ENCODE measurements around the gene RIC3.

RIC3 gene

GRCh38 chr11:8068605-8069221 lies 100.1 kb downstream of the RIC3 start:
- no peaks in the 10 kb centered on the region for H4K20me1 ChIP-seq (ENCODE audit: insufficient read depth, low read length)
- no peaks in the 10 kb centered on the region for H3K9me3 ChIP-seq (replicated peaks; ENCODE audit: insufficient read depth, low read length)
- H3K4me3 ChIP-seq (ENCODE audit: low read length), result no peak overlapping the region
- H3K4me2 ChIP-seq (ENCODE audit: low read depth, low read length), result no peak overlapping the region
- TF ChIP-seq EZH2phosphoT487 (IDR thresholded peaks at IDR 0.05; ENCODE audit: low read length), result no peak
- no peak for TF ChIP-seq CTCF (IDR thresholded peaks at IDR 0.05; ENCODE audit: low read length)
- no peak for TF ChIP-seq EZH2 (optimal IDR thresholded peaks at IDR 0.05; ENCODE audit: low read depth, low read length)
- H3F3A ChIP-seq (ENCODE audit: insufficient read depth, low read length), result no peaks in the 10 kb centered on the region
- DNase-seq, result no peak
- H3K36me3 ChIP-seq (replicated peaks; ENCODE audit: insufficient read depth, low read length), result no peaks in the 10 kb centered on the region
- H3K27ac ChIP-seq (ENCODE audit: low read length), result no peak overlapping the region
- H3K4me1 ChIP-seq (ENCODE audit: low read length), result no peaks in the 10 kb centered on the region
- H3K79me2 ChIP-seq (ENCODE audit: low read length), result no peaks in the 10 kb centered on the region
- H3K9ac ChIP-seq (ENCODE audit: low read length), result no peak overlapping the region
- H2AFZ ChIP-seq (ENCODE audit: low read length), result no peak overlapping the region
- H3K27me3 ChIP-seq (replicated peaks; ENCODE audit: insufficient read depth, low read length), result no peaks in the 10 kb centered on the region
- no peaks in the 10 kb centered on the region for H3K9me2 ChIP-seq (replicated peaks; ENCODE audit: insufficient read depth, low read length)

GRCh38 chr11:8067929-8068575 lies 100.8 kb downstream of the RIC3 start:
- no peaks in the 10 kb centered on the region for H3K4me1 ChIP-seq (ENCODE audit: low read length)
- no peaks in the 10 kb centered on the region for H3K79me2 ChIP-seq (ENCODE audit: low read length)
- H3K4me3 ChIP-seq (ENCODE audit: low read length), result no peak overlapping the region
- H3K4me2 ChIP-seq (ENCODE audit: low read depth, low read length), result no peak overlapping the region
- H3K27ac ChIP-seq (ENCODE audit: low read length), result no peak overlapping the region
- no peak overlapping the region for H2AFZ ChIP-seq (ENCODE audit: low read length)
- TF ChIP-seq EZH2 (optimal IDR thresholded peaks at IDR 0.05; ENCODE audit: low read depth, low read length) (no peak), CTCF (IDR thresholded peaks at IDR 0.05; ENCODE audit: low read length) (no peak), EZH2phosphoT487 (IDR thresholded peaks at IDR 0.05; ENCODE audit: low read length) (no peak)
- no peak for DNase-seq
- H3F3A ChIP-seq (ENCODE audit: insufficient read depth, low read length), result no peaks in the 10 kb centered on the region
- H3K9ac ChIP-seq (ENCODE audit: low read length), result no peak overlapping the region
- H3K9me2 ChIP-seq (replicated peaks; ENCODE audit: insufficient read depth, low read length), result no peaks in the 10 kb centered on the region
- no peaks in the 10 kb centered on the region for H3K36me3 ChIP-seq (replicated peaks; ENCODE audit: insufficient read depth, low read length)
- no peaks in the 10 kb centered on the region for H4K20me1 ChIP-seq (ENCODE audit: insufficient read depth, low read length)
- no peaks in the 10 kb centered on the region for H3K27me3 ChIP-seq (replicated peaks; ENCODE audit: insufficient read depth, low read length)
- no peaks in the 10 kb centered on the region for H3K9me3 ChIP-seq (replicated peaks; ENCODE audit: insufficient read depth, low read length)

- H3K4me1 ChIP-seq (ENCODE audit: low read length), result no peaks in the 10 kb centered on the region
- H4K20me1 ChIP-seq (ENCODE audit: insufficient read depth, low read length), result no peaks in the 10 kb centered on the region
- H3K79me2 ChIP-seq (ENCODE audit: low read length), result no peaks in the 10 kb centered on the region
- H3K4me2 ChIP-seq (ENCODE audit: low read depth, low read length), result no peak overlapping the region
- no peaks in the 10 kb centered on the region for H3K36me3 ChIP-seq (replicated peaks; ENCODE audit: insufficient read depth, low read length)
- H3K4me3 ChIP-seq (ENCODE audit: low read length), result no peak overlapping the region
- H3K27ac ChIP-seq (ENCODE audit: low read length), result no peak overlapping the region
- TF ChIP-seq EZH2 (optimal IDR thresholded peaks at IDR 0.05; ENCODE audit: low read depth, low read length), result no peak
- no peaks in the 10 kb centered on the region for H3K27me3 ChIP-seq (replicated peaks; ENCODE audit: insufficient read depth, low read length)
- no peak overlapping the region for H3K9ac ChIP-seq (ENCODE audit: low read length)
- no peak for DNase-seq
- H3K9me2 ChIP-seq (replicated peaks; ENCODE audit: insufficient read depth, low read length), result no peaks in the 10 kb centered on the region
- H3F3A ChIP-seq (ENCODE audit: insufficient read depth, low read length), result no peaks in the 10 kb centered on the region
- no peaks in the 10 kb centered on the region for H3K9me3 ChIP-seq (replicated peaks; ENCODE audit: insufficient read depth, low read length)
- H2AFZ ChIP-seq (ENCODE audit: low read length), result no peak overlapping the region
These were observed 101.3 kb downstream of the RIC3 start for GRCh38 chr11:8067567-8067928.

GRCh38 chr11:8066911-8067455 lies 101.8 kb downstream of the RIC3 start:
- Histone ChIP-seq H3K4me1 (ENCODE audit: low read length) (no peaks in the 10 kb centered on the region), H3K27me3 (replicated peaks; ENCODE audit: insufficient read depth, low read length) (no peaks in the 10 kb centered on the region), H3K79me2 (ENCODE audit: low read length) (no peaks in the 10 kb centered on the region), H3K36me3 (replicated peaks; ENCODE audit: insufficient read depth, low read length) (no peaks in the 10 kb centered on the region), H3K4me3 (ENCODE audit: low read length) (no peak overlapping the region), H3K27ac (ENCODE audit: low read length) (no peak overlapping the region), H3K9me2 (replicated peaks; ENCODE audit: insufficient read depth, low read length) (no peaks in the 10 kb centered on the region), H3K4me2 (ENCODE audit: low read depth, low read length) (no peak overlapping the region), H3K9ac (ENCODE audit: low read length) (no peak overlapping the region), H2AFZ (ENCODE audit: low read length) (no peak overlapping the region), H3K9me3 (replicated peaks; ENCODE audit: insufficient read depth, low read length) (no peaks in the 10 kb centered on the region), H4K20me1 (ENCODE audit: insufficient read depth, low read length) (no peaks in the 10 kb centered on the region), H3F3A (ENCODE audit: insufficient read depth, low read length) (no peaks in the 10 kb centered on the region)
- TF ChIP-seq CTCF (IDR thresholded peaks at IDR 0.05; ENCODE audit: low read length) (no peak), EZH2 (optimal IDR thresholded peaks at IDR 0.05; ENCODE audit: low read depth, low read length) (no peak), EZH2phosphoT487 (IDR thresholded peaks at IDR 0.05; ENCODE audit: low read length) (no peak)
- DNase-seq, result no peak

All from MM.1S (cell line).